DMS53 (cell line): ENCODE data around the gene PSD.

Source experiments
- DNase-seq: peaks from one replicate; lab custom pipeline; 2025; lab: John Stamatoyannopoulos, UW

Gene PSD

DNA sequence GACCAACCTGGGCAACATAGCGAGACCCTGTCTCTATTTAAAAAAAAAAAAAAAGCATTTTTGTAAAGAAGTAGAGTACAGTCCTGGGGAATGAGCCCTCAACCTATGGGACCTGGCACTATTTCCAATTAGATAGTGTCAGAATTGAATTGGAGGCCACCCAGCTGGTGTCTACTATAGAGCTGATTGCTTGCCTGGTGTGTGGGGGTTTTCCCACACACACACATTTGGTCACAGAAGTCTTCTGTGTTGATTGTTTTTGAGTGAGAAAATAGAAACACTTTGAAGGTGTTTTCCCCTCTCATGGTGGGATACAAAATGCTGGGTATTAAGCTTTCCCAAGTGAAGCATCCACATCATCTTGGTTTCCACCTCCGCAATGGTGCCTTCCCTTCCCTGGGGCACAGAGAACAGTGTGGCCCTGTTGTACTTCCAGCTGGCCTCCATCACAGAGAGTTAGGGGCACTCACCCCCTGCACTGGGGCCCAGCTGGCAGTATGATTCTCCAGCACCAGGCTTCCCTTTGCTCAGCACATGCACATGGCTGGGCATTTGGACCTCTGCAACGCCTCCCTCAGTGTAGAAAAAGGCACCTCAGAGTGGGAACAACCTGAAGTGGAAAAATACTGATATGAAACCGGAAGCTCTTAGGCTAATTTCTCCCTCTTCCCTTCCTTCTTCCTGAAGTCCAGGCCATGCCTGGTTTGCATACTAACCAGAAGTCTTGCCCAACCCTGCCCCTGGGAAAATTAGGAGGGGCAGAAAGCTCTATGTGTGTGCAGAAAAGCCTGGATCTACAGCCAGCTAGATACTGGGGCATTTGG lies 33.8 kb downstream of the PSD start:
- DNase-seq, result no peak

DNA sequence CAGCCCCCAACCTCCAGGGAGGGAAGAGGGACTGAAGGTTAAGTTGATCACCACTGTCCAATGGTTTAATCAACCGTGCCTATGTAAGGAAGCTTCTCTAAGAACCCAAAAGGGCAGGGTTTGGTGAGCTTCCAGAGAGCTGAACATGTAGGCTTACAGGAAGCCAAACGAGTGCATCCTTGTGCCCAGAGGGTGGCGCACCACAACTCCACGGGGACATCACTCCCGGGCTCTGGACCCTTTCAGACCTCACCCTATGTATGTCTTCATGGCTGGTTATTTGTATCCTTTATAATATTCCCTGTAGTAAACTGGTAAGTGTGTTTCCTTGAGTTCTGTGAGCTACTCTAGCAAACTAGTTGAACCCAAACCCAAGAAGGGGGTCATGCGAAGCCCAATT lies 34.5 kb downstream of the PSD start:
- peak; percentile 27 for DNase-seq

DNA sequence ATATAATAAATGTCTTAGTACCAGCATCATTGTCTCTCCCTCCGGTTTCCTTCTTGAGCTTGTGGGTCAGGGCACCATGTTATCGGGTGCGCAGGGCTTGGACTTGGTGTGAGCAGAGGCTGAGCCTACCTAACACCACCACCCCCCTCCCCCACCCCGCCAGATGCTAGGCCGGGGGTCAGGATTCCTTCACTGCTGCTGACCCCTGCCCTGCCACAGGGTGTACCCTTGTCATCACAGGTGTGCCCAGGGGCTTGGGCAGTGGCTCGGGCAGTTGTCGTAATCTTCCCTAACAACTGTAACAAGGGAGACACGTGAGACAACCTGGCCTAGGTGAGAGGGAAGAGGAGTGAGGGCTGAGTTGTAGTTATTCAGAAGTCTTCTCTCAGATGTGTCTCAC lies 35.7 kb downstream of the PSD start:
- no peak for DNase-seq

DNA sequence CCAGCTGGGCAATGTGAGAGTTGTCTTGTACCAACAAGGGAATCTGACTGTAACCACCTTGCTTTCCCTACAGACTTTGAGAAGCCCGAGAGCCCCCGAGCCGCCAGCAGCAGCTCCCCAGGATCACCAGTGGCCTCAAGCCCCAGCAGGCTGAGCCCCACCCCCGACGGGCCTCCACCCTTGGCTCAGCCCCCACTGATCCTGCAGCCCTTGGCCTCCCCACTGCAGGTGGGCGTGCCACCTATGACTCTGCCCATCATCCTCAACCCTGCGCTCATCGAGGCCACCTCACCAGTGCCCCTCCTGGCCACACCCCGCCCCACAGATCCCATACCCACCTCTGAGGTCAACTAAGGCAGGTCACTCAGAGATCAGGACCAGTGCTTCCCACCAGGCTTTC lies 36.6 kb downstream of the PSD start:
- DNase-seq, result no peak

DNA sequence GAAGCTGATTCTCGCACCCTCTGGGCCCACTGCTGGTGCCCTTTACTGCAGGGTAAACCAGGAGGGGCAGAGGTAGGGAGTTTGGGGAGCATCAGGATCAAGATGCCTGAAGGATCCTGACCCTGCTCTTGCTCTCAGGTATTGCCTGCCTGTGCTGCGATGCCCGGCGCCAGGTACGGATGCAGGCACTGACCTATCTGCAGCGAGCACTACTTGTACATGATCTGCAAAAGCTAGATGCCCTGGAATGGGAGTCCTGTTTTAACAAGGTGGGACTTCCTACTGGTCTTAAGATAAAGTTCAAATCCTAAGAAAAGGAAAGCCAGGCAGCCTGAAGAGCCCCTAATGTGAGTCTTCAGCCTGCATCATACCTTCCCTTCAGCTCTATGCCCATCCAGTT lies 39.2 kb downstream of the PSD start:
- no peak for DNase-seq

DNA sequence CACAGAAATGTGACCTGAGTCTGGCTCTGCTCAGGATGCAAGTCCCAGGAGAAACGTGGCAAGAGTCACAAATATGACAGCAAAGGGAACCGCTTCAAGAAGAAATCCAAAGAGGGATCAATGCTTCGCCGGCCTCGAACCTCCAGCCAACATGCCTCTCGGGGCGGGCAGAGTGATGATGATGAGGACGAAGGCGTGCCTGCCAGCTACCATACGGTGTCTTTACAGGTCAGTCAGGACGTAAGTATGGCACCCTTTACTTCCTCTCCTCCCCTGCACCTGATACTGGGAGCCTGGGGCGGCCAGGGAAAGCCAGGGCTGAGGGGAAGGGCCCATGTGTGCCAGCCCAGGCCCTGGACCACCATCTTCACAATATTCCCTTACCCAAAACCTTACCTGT lies 41.7 kb downstream of the PSD start:
- DNase-seq, result no peak

DNA sequence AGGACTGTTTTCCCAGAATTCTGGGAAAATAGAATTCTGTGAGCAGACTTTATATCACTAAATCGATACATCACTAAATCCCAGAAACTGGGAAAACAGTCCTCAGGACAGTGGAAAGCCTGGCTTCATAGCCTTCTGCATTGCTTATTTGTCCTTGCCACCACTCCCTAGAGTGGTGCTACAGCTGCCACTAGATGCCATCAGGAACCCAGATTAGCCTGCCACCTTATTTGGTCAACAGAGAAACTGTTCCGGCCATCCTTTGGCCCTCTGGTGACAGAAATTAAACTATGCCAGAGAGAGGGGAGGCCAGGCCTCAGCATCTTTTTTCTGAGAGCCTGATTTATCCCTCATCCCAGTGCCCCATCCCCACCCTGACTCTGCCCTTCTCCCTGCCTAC lies 42.7 kb downstream of the PSD start:
- DNase-seq, result peak; percentile 25

DNA sequence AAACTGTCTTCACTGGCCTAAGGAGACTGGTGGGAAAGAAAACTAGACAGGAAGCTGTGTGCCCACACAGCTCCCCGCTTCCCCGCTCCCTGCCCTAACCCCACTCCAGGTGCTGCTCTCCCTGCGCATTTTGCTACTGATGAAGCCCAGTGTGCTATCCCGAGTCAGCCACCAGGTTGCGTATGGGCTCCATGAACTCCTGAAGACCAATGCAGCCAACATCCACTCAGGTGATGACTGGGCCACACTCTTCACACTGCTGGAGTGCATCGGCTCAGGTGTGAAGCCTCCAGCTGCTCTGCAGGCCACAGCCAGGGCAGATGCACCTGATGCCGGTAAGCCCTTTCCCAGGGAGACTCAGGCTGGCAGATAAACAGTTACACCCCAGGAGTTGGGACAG lies 43.3 kb downstream of the PSD start:
- DNase-seq, result peak; percentile 60

DNA sequence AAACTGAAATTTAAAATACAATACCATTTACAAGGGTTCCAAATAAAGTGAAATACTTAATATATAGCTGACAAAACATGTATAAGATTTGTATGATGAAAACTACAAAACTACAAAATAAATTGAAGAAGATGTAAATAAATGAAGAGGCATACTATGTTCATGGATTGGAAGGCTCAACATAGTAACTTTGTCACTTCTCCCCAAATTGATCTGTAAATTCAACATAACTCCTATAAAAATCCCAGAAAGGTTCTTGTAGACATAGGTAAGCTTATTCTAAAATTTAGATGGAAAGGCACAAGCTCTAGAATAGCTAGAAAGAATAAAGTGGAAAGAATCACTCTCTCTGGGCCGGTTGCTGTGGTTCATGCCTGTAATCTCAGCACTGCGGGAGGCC lies 47.3 kb downstream of the PSD start:
- no peak for DNase-seq

DNA sequence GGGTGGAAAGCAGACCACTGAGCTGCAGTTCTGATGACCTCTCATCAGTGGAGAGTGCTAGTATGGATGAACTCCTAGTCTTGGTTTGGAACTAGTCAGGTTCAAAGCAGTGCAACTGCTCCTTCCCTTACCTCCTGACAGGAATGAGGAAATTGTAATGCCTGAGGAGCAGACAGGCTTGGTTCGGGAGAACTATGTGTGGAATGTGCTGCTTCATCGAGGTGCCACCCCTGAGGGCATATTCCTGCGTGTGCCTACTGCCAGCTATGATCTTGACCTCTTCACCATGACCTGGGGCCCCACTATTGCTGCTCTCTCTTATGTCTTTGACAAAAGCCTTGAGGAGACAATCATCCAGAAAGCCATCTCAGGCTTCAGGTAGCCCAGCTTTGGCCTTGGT lies 50.5 kb downstream of the PSD start:
- DNase-seq, result no peak

DNA sequence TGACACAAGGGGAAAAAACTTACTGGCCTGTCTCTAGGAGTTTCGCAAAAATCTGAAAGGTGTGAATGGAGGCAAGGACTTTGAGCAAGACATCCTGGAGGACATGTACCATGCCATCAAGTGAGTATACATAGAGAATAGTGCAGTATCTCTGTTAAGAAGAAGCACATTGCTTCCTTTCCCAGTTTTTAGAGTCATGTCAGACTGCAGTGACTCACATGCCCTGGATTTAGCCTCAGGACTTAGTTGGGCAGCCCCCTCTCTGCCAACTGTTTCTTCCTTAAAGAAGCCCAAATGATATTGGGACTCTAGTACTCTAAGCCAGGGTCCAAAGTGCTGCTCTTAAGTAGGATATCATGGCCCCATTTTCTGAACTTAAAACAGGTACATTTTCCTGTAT lies 51.1 kb downstream of the PSD start:
- no peak for DNase-seq

DNA sequence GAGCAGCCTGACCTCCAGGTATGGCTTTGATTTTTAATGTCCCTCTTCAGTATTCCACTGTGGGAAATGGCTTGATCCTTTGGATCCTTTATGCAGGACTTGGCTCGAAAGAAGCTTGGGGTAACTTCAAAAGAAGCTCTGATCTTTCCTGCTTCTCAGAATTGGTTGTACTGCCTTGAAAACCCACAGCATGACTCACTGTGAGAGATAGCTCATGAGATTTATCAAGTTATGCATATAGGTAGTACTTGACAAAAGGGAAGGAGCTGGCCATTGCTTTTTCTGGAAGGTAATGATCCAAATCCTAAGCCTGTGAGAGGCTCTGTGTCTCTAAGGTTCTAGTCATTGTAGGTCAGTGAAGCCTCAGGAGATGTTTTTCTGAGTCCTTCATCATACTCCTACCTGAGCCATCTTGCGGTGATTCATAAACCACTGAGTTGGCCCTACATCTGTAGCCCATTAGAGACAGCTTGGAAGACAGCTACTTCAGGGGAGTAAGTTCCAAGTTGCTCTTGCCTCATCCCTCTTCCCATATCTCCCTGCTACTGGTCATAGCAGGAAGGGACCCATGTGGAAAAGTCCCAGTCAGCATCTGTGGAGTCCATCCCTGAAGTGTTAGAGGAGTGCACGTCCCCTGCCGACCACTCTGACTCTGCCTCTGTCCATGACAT lies 59.7 kb downstream of the PSD start:
- DNase-seq, result no peak

DNA sequence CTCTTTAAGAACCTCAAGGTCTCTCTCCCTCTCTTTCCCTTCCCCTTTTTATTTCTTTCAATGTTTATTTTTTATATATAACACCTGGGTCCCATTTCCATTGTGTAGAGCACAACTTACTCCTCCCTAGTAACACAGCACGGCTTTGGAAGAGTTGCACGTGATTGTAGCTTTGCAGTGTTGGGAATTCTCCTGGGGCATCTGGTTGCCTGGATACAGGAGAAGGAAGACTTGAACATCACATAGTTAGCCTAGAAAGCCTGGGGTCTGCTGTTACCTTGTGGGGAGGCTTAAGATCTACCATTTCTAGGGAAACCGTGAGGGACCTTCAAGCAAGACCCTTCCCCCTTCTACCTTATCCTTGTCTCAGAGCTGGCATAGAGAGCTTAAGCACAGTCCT lies 64.1 kb downstream of the PSD start:
- DNase-seq, result no peak
